Panc1 (cell line): Measurements from ENCODE around the gene KRT75.

Experiments
- SIN3A ChIP-seq: IDR thresholded peaks from 2 replicates; pipeline ENCODE4 v1.6.1; 2012; ENCODE audit warnings: low read depth, mild to moderate bottlenecking, low read length, moderate library complexity, borderline replicate concordance; ENCODE audit not compliant: insufficient read depth
- TF ChIP-seq, protein P1 (sequence below): fragments of 450-650 bp; IDR thresholded peaks from 2 replicates; pipeline ENCODE4 v1.5.1; 2017; ENCODE audit warnings: mild to moderate bottlenecking
- TF ChIP-seq, protein P2 (sequence below), 2 experiments: IDR thresholded peaks; 2 replicates each; pipeline ENCODE4 v1.6.1; 2011 to 2012; ENCODE audit warnings: low read depth in 2 of 2, control low read depth in 1 of 2, low read length in 1 of 2, mild to moderate bottlenecking in 1 of 2, moderate library complexity in 1 of 2; ENCODE audit not compliant: insufficient read depth in 1 of 2

DNA sequence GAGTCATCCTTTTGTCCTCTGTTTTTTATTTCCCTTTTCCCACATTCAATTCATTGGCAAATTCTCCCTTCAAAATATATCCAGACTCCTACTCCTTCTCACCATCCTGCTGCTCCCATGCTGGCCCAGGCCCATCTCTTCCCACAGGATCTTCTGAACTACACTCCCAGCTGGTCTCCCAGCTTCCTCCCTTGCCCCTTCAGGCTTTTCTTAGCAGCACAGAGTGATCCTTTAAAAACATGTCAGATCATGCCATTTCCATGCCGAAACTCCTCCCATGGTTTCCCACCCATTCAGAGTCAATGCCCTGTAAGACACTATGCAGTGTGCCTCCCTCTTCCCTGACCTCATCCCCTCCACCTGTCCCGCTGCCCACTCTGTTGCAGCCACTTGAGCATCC, 46.3 kb downstream of the KRT75 start:
- TF ChIP-seq, protein P1, sequence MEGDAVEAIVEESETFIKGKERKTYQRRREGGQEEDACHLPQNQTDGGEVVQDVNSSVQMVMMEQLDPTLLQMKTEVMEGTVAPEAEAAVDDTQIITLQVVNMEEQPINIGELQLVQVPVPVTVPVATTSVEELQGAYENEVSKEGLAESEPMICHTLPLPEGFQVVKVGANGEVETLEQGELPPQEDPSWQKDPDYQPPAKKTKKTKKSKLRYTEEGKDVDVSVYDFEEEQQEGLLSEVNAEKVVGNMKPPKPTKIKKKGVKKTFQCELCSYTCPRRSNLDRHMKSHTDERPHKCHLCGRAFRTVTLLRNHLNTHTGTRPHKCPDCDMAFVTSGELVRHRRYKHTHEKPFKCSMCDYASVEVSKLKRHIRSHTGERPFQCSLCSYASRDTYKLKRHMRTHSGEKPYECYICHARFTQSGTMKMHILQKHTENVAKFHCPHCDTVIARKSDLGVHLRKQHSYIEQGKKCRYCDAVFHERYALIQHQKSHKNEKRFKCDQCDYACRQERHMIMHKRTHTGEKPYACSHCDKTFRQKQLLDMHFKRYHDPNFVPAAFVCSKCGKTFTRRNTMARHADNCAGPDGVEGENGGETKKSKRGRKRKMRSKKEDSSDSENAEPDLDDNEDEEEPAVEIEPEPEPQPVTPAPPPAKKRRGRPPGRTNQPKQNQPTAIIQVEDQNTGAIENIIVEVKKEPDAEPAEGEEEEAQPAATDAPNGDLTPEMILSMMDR = no peak
- TF ChIP-seq SIN3A = no peak
- TF ChIP-seq, protein P2, sequence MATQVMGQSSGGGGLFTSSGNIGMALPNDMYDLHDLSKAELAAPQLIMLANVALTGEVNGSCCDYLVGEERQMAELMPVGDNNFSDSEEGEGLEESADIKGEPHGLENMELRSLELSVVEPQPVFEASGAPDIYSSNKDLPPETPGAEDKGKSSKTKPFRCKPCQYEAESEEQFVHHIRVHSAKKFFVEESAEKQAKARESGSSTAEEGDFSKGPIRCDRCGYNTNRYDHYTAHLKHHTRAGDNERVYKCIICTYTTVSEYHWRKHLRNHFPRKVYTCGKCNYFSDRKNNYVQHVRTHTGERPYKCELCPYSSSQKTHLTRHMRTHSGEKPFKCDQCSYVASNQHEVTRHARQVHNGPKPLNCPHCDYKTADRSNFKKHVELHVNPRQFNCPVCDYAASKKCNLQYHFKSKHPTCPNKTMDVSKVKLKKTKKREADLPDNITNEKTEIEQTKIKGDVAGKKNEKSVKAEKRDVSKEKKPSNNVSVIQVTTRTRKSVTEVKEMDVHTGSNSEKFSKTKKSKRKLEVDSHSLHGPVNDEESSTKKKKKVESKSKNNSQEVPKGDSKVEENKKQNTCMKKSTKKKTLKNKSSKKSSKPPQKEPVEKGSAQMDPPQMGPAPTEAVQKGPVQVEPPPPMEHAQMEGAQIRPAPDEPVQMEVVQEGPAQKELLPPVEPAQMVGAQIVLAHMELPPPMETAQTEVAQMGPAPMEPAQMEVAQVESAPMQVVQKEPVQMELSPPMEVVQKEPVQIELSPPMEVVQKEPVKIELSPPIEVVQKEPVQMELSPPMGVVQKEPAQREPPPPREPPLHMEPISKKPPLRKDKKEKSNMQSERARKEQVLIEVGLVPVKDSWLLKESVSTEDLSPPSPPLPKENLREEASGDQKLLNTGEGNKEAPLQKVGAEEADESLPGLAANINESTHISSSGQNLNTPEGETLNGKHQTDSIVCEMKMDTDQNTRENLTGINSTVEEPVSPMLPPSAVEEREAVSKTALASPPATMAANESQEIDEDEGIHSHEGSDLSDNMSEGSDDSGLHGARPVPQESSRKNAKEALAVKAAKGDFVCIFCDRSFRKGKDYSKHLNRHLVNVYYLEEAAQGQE (IDR thresholded peaks at IDR 0.05; ENCODE audit: insufficient read depth in 1 of 2, low read depth in 2 of 2, low read length in 1 of 2) = no peak
